ENCODE data around the gene TMEM205. TPM values are rescaled to one million over a fixed set of nuclear protein-coding genes. Genes with fewer than 3 reads are reported as not detected.

Gene TMEM205
- total RNA-seq, 2 experiments from 2014 or later: 39.9 to 58.9 TPM

- Histone ChIP-seq H4K20me1 (ENCODE audit: insufficient read depth, low read length) (no peaks in the 10 kb centered on the region), H3K9me3 (ENCODE audit: low read length) (no peaks in the 10 kb centered on the region), H3K4me3 (ENCODE audit: low read depth, low read length, poor library complexity, severe bottlenecking) (peak within 1 kb of the TSS; percentile 74), H3K79me2 (ENCODE audit: insufficient read depth, low read depth, low read length) (no peaks in the 10 kb centered on the region), H3K36me3 (ENCODE audit: insufficient read depth, low read length) (peaks cover 7% of the 10 kb centered on the region), H3K4me1 (ENCODE audit: insufficient read depth, low read length, poor library complexity, severe bottlenecking) (peaks cover 25% of the 10 kb centered on the region), H3K4me2 (ENCODE audit: low read length) (peak within 1 kb of the TSS; percentile 87), H3K27ac (ENCODE audit: low read depth, low read length, poor library complexity, severe bottlenecking) (no peak within 1 kb of the TSS), H2AFZ (ENCODE audit: low read length) (peak within 1 kb of the TSS; percentile 75), H3K9me2 (ENCODE audit: insufficient read depth, low read length) (no peaks in the 10 kb centered on the region)
- POLR2A ChIA-PET: interaction anchor here (0.7 to 1.1 kb wide), 3 partner anchors 12 to 37 kb away, joined by 3 to 4 read pairs (median 3); no protein-coding TSS in a partner anchor
- BruUV-seq (replicated peaks): no TSS peak
- TF ChIP-seq CTCF (conservative IDR thresholded peaks at IDR 0.05; ENCODE audit: low read length): no peak
- TF ChIP-seq EZH2phosphoT487 (IDR thresholded peaks at IDR 0.05; ENCODE audit: borderline replicate concordance, low read depth, low read length): no peak
- CTCF ChIA-PET (ENCODE audit: unreplicated experiment): interaction anchor here (0.5 to 0.8 kb wide), 2 partner anchors 16 to 35 kb away, joined by 3 read pairs; partner anchors contain the start of gene SWSAP1
- intact Hi-C loops (cut with micrococcal nuclease; ENCODE audit: unreplicated experiment): no loop called here
- peak; percentile 90 for DNase-seq (ENCODE audit: low spot score)
These were observed 6.6 kb downstream of the TMEM205 start, which contains the start of gene RAB3D for GRCh38 chr19:11339254-11340098. RAB3D (minus strand) TSS chr19:11339657; CDS start chr19:11337399, 2,258 bp downstream.

- ChIA-PET CTCF (ENCODE audit: unreplicated experiment) (no interaction called here), POLR2A (interaction anchor here (1.0 kb wide), 1 partner anchor 16 kb away, joined by 3 read pairs; no protein-coding TSS in a partner anchor)
- Histone ChIP-seq H3K4me1 (ENCODE audit: insufficient read depth, low read length, poor library complexity, severe bottlenecking) (peaks cover 21% of the 10 kb centered on the region), H3K4me2 (ENCODE audit: low read length) (peak overlapping the region; percentile 87), H3K9me3 (ENCODE audit: low read length) (no peaks in the 10 kb centered on the region), H3K79me2 (ENCODE audit: insufficient read depth, low read depth, low read length) (no peaks in the 10 kb centered on the region), H2AFZ (ENCODE audit: low read length) (peak overlapping the region; percentile 75), H4K20me1 (ENCODE audit: insufficient read depth, low read length) (no peaks in the 10 kb centered on the region), H3K36me3 (ENCODE audit: insufficient read depth, low read length) (peaks cover 7% of the 10 kb centered on the region), H3K9me2 (ENCODE audit: insufficient read depth, low read length) (no peaks in the 10 kb centered on the region), H3K4me3 (ENCODE audit: low read depth, low read length, poor library complexity, severe bottlenecking) (peak overlapping the region; percentile 74), H3K27ac (ENCODE audit: low read depth, low read length, poor library complexity, severe bottlenecking) (no peak overlapping the region)
- TF ChIP-seq CTCF (conservative IDR thresholded peaks at IDR 0.05; ENCODE audit: low read length) (no peak), EZH2phosphoT487 (IDR thresholded peaks at IDR 0.05; ENCODE audit: borderline replicate concordance, low read depth, low read length) (no peak)
- no peak for DNase-seq (ENCODE audit: low spot score)
- intact Hi-C loops (cut with micrococcal nuclease; ENCODE audit: unreplicated experiment): no loop called here
- no TSS peak for BruUV-seq (replicated peaks)
These were observed 7.4 kb downstream of the TMEM205 start for GRCh38 chr19:11338569-11339253.
